Progenitor cell of endocrine pancreas (in vitro differentiated cells): ENCODE results near the gene ARMC8. TPM values are rescaled to one million over a fixed set of nuclear protein-coding genes. Genes with fewer than 3 reads are reported as not detected.

Experiments
- DNase-seq: peaks from one replicate; pipeline ENCODE4 v3.0.0; 2021; ENCODE audit warnings: low spot score; ENCODE audit not compliant: unreplicated experiment
- H3K27ac Mint-ChIP-seq: 2 replicates; pipeline ENCODE4 v1.8.0; 2021; ENCODE audit warnings: mild to moderate bottlenecking, moderate library complexity, mixed read lengths
- H3K27me3 Mint-ChIP-seq: 2 replicates; pipeline ENCODE4 v1.8.0; 2021; ENCODE audit warnings: mixed read lengths
- H3K36me3 Mint-ChIP-seq: 2 replicates; pipeline ENCODE4 v1.8.0; 2022; ENCODE audit warnings: mixed read lengths; ENCODE audit not compliant: insufficient read depth
- H3K4me1 Mint-ChIP-seq: 2 replicates; pipeline ENCODE4 v1.8.0; 2021; ENCODE audit warnings: low read depth, mixed read lengths
- H3K4me3 Mint-ChIP-seq: 2 replicates; pipeline ENCODE4 v1.8.0; 2021; ENCODE audit warnings: low read depth, mild to moderate bottlenecking, moderate library complexity, mixed read lengths
- H3K9me3 Mint-ChIP-seq: 2 replicates; pipeline ENCODE4 v1.8.0; 2021; ENCODE audit warnings: low read depth, mixed read lengths
- total RNA-seq: library from RNA; stranded (reverse); gene quantifications from 2 replicates; pipeline ENCODE4 v1.2.1, GENCODE V29; 2021
- TF ChIP-seq, protein P1 (sequence below): fragments of 200-600 bp; sonication (generic); IDR thresholded peaks from one replicate; pipeline ENCODE4 v1.5.0; 2021; ENCODE audit warnings: antibody characterized with exemption, mild to moderate bottlenecking; ENCODE audit not compliant: unreplicated experiment

Gene ARMC8
- total RNA-seq, 1 donor from 2014 or later: 71.3 TPM

DNA sequence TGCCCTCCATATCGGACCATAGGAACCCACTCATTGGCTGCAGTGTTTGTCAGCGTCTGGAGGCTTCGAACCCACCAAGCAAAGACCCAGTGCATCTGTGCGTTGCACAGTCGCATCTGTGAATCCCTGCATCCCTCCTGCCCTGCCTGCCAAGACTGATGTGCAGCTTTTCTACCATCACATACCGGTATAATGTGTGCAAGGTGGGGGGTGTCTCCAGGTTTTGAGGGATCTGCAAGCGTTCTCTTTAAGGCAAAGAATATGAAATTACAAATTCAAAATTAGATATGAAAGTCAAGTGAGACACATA lies 142.8 kb downstream of the ARMC8 start:
- DNase-seq: no peak
- Mint-ChIP-seq H3K27ac (peak overlapping the region; percentile 70), H3K4me1 (peaks cover 11% of the 10 kb centered on the region), H3K4me3 (peak overlapping the region; percentile 91), H3K27me3 (peaks cover 5% of the 10 kb centered on the region), H3K9me3 (no peaks in the 10 kb centered on the region), H3K36me3 (no peaks in the 10 kb centered on the region)
- TF ChIP-seq, protein P1, sequence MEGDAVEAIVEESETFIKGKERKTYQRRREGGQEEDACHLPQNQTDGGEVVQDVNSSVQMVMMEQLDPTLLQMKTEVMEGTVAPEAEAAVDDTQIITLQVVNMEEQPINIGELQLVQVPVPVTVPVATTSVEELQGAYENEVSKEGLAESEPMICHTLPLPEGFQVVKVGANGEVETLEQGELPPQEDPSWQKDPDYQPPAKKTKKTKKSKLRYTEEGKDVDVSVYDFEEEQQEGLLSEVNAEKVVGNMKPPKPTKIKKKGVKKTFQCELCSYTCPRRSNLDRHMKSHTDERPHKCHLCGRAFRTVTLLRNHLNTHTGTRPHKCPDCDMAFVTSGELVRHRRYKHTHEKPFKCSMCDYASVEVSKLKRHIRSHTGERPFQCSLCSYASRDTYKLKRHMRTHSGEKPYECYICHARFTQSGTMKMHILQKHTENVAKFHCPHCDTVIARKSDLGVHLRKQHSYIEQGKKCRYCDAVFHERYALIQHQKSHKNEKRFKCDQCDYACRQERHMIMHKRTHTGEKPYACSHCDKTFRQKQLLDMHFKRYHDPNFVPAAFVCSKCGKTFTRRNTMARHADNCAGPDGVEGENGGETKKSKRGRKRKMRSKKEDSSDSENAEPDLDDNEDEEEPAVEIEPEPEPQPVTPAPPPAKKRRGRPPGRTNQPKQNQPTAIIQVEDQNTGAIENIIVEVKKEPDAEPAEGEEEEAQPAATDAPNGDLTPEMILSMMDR: no peak

DNA sequence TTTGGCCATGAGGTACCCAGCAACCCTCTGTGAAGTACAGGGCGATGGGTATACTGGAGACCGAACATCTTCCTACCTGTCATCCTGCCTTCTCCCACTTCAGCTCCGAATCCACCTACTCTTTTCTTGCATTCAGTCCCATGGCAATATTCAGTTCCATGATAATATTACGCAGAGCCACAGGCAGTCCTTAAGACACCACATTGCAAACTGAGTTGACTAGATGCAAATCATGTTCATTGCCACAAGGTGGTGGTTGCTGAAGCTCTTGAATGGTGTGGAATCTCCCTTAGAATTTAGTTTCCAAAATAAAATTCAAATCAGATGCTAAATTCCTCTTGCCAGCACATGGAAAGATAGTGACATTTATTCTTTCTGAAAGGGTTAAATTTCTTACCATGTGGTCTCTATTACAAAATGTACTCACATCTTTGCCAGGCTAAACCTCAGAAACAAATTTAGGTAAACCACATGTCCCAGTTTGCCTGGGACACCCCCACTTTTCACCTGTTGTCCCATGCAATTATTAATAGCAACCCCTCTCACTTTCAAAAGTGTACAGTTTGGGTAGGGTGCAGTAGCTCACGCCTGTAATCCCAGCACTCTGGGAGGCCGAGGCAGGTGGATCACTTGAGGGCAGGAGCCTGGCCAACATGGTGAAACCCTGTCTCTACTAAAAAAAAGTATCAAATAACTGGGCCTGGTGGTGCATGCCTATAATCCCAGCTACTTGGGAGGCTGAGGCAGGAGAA lies 144.2 kb downstream of the ARMC8 start:
- Mint-ChIP-seq H3K27me3 (peaks cover 3% of the 10 kb centered on the region), H3K27ac (no peak overlapping the region), H3K4me3 (no peak overlapping the region), H3K4me1 (peaks cover 16% of the 10 kb centered on the region), H3K9me3 (no peaks in the 10 kb centered on the region), H3K36me3 (no peaks in the 10 kb centered on the region)
- no peak for DNase-seq
- TF ChIP-seq, protein P1: no peak

DNA sequence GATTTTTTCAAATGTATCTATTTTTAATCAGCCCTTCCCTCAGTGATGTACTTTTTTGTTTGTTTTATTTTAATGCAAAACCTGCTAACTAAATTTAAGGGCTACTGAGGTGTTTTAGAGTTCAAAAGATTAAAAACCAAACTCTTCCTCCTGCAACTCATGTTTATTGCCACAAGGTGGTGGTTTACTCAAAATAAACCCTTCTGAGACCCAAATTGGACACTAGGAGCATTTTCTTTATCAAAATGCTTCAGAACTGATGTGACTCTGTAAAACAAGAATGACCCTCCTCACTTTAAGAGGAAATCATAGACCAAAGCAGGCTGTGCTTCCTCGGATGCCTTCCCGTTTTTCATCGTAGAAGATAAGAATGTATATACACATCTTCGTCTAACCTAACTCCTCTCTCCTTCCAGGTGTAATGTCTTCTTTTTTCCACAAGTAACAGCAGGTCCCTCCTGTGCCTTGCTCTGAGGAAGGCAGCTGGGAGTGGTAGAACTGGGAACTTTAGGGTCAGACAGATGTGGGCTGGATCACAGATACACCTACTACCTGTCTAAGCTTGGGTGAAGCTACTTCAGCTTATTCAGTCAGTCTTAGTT lies 145.5 kb downstream of the ARMC8 start:
- Mint-ChIP-seq H3K36me3 (no peaks in the 10 kb centered on the region), H3K27me3 (peaks cover 3% of the 10 kb centered on the region), H3K4me3 (no peak overlapping the region), H3K4me1 (peaks cover 16% of the 10 kb centered on the region), H3K27ac (no peak overlapping the region), H3K9me3 (no peaks in the 10 kb centered on the region)
- no peak for DNase-seq
- TF ChIP-seq, protein P1: peak; percentile 66

DNA sequence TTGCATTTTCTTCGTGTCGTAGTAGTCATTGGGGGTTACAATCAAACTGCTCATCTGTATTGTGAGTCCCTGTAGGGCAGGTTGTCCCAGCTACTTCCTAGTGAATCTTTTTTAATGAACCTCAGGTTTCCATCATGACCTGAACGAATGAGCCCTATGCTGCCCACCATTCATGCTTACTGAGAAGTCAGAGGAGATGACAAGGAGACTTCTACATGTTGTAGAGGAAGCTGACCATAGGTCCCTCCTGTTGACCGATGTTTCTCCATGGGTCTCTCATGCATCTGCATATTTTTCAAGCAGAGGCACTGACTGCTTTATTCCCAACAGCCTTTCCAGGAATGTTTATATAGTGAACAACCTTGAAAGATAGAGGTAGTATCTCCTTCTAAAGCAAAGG lies 147.5 kb downstream of the ARMC8 start:
- Mint-ChIP-seq H3K27ac (no peak overlapping the region), H3K36me3 (no peaks in the 10 kb centered on the region), H3K27me3 (peaks cover 5% of the 10 kb centered on the region), H3K4me3 (no peak overlapping the region), H3K4me1 (peaks cover 10% of the 10 kb centered on the region), H3K9me3 (no peaks in the 10 kb centered on the region)
- DNase-seq: no peak
- TF ChIP-seq, protein P1: no peak

DNA sequence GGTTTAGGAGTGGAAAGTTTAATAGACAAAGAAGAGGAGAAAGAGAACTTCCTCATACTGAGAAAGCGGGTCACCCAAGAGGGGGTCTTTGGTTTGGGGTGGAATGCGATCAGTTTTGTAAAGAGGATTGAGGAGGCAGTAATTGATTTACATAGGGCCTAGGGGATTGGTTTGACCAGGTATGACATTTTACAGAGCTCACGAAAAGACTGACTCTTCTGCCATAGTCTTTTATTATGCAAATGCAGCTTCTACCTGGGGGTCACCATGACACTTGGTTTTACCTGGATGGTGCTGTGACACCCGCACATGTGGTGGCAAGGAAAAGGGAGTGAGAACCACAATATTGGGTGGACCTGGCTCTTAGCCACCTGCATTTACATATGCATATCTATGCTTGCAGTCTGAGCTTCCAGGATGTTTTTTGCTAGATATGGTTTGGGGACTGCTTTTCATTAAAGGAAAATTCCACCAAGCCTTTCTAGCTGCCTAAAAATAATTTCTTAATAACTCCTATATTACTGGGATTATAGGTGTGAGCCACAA lies 149.4 kb downstream of the ARMC8 start:
- TF ChIP-seq, protein P1: no peak
- Mint-ChIP-seq H3K27me3 (peaks cover 6% of the 10 kb centered on the region), H3K4me1 (peaks cover 10% of the 10 kb centered on the region), H3K27ac (no peak overlapping the region), H3K4me3 (no peak overlapping the region), H3K9me3 (no peaks in the 10 kb centered on the region), H3K36me3 (no peaks in the 10 kb centered on the region)
- no peak for DNase-seq
